C4-2B (cell line): ENCODE measurements around the gene GDI1.

Experiments used
- H3K27ac ChIP-seq: fragments of 450-650 bp; 2 replicates; pipeline ENCODE4 v1.5.1; 2017
- CTCF ChIP-seq: fragments of 450-650 bp; conservative IDR thresholded peaks from 2 replicates; pipeline ENCODE4 v1.5.1; 2017; ENCODE audit warnings: mild to moderate bottlenecking
- ZFX ChIP-seq: fragments of 450-650 bp; IDR thresholded peaks from 2 replicates; pipeline ENCODE4 v1.6.1; 2017

The GDI1 gene

DNA sequence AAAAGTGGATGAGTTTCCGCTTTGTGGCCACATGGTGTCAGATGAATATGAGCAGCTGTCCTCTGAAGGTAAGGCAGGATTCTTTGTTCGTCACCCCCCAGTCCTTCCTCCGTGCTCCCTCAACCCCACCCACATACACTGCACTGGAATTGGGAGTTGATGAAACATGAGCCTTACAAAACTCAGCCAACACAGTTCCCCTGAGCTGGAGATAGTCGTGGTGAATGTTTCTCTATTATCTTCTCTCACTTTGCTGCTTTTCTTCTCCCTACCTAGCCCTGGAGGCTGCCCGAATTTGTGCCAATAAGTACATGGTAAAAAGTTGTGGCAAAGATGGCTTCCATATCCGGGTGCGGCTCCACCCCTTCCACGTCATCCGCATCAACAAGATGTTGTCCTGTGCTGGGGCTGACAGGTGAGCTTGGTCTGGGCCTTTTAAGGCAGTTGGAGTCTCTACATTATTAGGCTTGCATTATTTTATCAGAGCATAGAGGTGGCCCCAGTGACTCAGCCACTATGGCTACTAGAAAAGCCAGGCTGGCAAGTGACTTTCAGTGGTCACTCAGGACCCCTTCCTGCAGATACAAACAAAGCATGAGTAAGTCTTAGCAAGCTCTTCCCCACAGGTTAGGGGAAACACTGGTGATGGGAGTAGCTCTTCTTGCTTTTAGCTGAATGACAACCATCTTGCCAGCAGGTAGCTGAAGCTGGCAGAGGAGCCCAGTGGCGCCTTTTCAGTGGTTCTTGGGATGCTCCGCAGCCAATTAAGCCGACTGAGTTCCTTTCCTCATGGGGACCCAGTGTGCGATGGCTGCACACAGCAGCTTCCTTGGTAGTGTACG lies 37.2 kb upstream of the GDI1 start:
- peak overlapping the region; percentile 97 for H3K27ac ChIP-seq
- TF ChIP-seq ZFX = no peak
- TF ChIP-seq CTCF = no peak

DNA sequence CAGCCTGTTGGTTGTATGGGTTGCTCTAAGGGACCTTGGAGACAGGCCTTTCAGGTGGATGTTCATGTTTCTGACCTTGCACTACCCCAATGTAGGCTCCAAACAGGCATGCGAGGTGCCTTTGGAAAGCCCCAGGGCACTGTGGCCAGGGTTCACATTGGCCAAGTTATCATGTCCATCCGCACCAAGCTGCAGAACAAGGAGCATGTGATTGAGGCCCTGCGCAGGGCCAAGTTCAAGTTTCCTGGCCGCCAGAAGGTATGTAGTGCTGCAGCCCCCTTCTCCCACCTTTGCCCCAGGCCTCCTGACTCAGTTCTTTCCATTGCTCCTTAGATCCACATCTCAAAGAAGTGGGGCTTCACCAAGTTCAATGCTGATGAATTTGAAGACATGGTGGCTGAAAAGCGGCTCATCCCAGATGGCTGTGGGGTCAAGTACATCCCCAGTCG lies 36.6 kb upstream of the GDI1 start:
- peak overlapping the region; percentile 97 for H3K27ac ChIP-seq

DNA sequence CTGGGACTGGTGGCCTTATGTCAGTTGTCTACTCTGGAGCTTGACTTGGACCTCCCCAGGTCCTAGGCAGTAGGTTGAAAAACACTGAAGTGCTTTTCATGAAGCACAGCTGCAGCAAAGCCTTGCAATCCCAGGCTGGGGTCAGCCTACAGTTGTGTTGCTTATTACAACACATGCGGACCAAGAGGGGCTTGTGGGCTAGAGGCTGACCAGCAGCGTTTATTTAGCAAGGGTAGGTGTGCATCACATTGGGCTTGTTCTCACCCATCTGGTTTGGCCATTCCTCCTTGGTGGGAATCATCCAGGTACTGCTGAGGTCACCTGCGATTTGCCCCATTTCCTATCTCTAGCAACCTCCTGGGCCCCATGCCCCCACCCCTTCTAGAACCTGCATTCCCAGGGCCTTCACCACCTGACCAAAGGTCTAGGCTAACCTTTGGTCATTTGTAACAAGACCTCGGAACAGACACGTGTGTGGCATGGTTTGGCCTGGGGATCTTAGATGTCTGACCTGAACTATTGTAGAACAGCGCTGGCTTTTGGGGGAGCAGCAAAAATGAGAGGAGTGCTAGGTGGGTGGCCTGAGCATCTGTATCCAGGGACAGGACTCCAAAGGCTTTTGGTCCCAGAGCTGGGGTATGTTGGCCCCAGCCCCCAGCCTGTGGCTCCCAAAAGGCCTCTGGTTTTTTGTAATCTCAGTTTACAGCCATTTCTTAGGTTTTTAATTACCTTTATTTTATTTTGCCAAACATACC lies 35.7 kb upstream of the GDI1 start:
- H3K27ac ChIP-seq = peak overlapping the region; percentile 97
- TF ChIP-seq CTCF (no peak), ZFX (no peak)

DNA sequence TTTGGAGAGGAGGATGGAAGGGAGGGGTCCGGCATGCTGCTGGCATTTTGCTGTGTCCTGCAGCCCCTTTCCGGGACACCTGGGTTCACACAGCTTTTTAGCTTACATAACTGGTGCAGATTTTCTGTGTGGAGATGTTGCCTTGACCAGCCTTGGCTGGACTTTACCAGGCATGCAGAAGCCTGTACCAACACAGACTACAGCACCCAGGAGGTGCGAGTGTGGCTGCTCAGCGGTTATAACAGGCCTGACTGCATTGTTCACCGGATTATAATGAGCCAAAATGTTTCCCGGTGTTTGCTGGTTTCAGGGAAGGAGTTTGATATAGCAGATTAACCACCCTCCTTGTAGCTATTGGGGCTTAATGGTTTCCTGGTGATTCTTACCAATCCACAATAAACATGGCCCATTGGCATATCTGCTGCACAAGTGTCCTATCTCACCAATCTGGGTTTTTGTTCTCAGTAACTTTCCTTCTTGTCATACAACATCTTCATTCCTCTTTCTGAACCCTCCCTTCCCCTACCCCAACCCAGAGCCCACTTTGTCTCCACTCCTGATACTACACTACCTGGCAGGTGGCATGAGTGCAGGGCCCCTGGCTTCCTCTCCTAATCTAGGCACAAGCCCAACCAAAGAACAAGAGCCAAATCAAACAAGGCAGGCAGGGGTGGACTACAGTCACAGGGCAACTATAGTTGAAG lies 34.9 kb upstream of the GDI1 start:
- TF ChIP-seq CTCF (no peak), ZFX (no peak)
- peak overlapping the region; percentile 97 for H3K27ac ChIP-seq

- TF ChIP-seq CTCF (no peak), ZFX (no peak)
- H3K27ac ChIP-seq = peak overlapping the region; percentile 97
These were observed 34.3 kb upstream of the GDI1 start for GRCh38 chrX:154402622-154403127.

DNA sequence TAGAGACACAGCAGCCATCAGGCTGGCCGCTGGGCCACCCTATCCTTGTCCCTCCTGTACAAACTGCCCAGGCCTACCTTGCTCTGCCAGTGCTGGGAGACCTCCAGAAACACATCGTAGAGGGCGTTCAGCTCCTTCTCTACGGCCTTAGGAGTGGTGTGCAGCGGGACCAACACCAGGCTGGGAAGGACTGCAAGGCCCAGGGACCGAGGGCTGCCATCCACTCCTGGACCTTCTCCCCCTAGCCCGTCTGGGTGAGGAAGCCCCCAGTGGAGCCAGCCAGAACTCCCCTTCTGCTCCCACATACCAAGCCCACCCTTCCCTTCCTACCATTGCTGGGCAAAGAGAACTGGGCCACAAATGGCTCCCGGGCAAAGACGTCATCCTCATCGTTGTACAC lies 33.8 kb upstream of the GDI1 start:
- no peak for TF ChIP-seq ZFX
- TF ChIP-seq CTCF = no peak
- H3K27ac ChIP-seq = no peak overlapping the region; the same call in 1 of the 2 replicates

GRCh38 chrX:154403858-154404257 lies 33.1 kb upstream of the GDI1 start:
- no peak for TF ChIP-seq ZFX
- TF ChIP-seq CTCF = no peak

More at GRCh38 chrX:154403858-154404257, 33.1 kb upstream of the GDI1 start:
- no peak overlapping the region for H3K27ac ChIP-seq
